ENCODE results near the gene C19orf85. TPM values are rescaled to one million over a fixed set of nuclear protein-coding genes. Genes with fewer than 3 reads are reported as not detected.

Gene C19orf85
- total and polyA plus RNA-seq, 2 experiments from 2014 or later = 1.7 to 3.4 TPM

DNA sequence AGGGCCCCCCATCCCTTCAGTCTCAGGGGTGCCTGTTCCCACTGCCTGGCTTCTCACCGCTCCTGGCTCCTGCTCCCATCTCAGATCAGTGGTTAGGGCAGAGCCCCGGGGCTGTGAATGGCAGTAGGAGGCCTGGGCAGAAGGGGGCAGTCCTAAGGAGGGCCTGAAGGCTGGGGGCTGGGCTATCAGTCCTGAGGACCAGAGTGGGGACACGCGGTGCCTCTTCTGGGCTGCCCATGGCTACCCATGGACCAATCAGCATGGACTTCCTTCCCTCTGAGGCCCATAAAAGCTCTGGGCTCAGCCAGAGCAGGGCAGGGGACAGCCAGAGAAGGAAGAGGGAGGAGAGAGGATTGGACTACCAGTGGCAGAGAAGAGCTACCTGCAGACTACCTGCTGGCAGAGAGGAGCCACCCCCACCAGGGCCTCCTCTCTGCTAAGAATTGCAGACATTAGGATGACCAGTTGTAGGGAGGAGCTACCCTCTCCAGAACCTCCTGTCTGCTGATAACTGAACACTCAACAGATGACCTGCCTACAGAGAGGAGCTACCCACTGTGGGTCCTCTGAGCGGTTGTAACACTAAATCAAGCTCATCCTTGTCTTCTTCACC, 44.8 kb downstream of the C19orf85 start (continued):
- TF ChIP-seq, protein P1, sequence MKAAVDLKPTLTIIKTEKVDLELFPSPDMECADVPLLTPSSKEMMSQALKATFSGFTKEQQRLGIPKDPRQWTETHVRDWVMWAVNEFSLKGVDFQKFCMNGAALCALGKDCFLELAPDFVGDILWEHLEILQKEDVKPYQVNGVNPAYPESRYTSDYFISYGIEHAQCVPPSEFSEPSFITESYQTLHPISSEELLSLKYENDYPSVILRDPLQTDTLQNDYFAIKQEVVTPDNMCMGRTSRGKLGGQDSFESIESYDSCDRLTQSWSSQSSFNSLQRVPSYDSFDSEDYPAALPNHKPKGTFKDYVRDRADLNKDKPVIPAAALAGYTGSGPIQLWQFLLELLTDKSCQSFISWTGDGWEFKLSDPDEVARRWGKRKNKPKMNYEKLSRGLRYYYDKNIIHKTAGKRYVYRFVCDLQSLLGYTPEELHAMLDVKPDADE (IDR thresholded peaks at IDR 0.05) = no peak
- TF ChIP-seq NANOG (IDR thresholded peaks at IDR 0.05; ENCODE audit: borderline replicate concordance) = no peak

DNA sequence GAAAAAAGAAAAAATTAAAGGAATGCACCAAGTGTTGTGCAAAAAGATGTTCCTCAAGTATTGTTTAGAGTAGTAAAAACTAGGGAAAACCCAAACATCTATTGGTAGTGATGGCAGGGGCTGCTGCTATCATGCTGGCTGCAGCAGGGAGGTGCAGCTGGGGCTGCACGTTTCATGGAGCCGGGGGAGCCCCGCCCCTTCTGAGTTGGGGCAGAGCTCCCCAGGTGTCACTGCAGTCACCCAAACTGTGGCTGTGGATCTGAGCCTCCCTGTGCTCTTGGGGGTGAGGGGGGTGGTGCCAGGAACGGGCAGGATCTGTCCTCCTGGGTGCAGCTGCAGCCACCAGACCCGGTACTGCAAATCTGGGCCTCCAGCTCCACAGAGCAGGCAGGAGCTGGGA, 45.4 kb downstream of the C19orf85 start:
- Mint-ChIP-seq H3K27me3 (ENCODE audit: insufficient read depth, low read depth, poor library complexity) (peaks cover 19% of the 10 kb centered on the region), H3K4me3 (no peak overlapping the region)
- no peak for TF ChIP-seq EZH2 (IDR thresholded peaks at IDR 0.05; ENCODE audit: low read depth, unreplicated experiment)
- TF ChIP-seq POLR2AphosphoS5 (IDR thresholded peaks at IDR 0.05; ENCODE audit: low read depth) = no peak
- TF ChIP-seq, protein P2, sequence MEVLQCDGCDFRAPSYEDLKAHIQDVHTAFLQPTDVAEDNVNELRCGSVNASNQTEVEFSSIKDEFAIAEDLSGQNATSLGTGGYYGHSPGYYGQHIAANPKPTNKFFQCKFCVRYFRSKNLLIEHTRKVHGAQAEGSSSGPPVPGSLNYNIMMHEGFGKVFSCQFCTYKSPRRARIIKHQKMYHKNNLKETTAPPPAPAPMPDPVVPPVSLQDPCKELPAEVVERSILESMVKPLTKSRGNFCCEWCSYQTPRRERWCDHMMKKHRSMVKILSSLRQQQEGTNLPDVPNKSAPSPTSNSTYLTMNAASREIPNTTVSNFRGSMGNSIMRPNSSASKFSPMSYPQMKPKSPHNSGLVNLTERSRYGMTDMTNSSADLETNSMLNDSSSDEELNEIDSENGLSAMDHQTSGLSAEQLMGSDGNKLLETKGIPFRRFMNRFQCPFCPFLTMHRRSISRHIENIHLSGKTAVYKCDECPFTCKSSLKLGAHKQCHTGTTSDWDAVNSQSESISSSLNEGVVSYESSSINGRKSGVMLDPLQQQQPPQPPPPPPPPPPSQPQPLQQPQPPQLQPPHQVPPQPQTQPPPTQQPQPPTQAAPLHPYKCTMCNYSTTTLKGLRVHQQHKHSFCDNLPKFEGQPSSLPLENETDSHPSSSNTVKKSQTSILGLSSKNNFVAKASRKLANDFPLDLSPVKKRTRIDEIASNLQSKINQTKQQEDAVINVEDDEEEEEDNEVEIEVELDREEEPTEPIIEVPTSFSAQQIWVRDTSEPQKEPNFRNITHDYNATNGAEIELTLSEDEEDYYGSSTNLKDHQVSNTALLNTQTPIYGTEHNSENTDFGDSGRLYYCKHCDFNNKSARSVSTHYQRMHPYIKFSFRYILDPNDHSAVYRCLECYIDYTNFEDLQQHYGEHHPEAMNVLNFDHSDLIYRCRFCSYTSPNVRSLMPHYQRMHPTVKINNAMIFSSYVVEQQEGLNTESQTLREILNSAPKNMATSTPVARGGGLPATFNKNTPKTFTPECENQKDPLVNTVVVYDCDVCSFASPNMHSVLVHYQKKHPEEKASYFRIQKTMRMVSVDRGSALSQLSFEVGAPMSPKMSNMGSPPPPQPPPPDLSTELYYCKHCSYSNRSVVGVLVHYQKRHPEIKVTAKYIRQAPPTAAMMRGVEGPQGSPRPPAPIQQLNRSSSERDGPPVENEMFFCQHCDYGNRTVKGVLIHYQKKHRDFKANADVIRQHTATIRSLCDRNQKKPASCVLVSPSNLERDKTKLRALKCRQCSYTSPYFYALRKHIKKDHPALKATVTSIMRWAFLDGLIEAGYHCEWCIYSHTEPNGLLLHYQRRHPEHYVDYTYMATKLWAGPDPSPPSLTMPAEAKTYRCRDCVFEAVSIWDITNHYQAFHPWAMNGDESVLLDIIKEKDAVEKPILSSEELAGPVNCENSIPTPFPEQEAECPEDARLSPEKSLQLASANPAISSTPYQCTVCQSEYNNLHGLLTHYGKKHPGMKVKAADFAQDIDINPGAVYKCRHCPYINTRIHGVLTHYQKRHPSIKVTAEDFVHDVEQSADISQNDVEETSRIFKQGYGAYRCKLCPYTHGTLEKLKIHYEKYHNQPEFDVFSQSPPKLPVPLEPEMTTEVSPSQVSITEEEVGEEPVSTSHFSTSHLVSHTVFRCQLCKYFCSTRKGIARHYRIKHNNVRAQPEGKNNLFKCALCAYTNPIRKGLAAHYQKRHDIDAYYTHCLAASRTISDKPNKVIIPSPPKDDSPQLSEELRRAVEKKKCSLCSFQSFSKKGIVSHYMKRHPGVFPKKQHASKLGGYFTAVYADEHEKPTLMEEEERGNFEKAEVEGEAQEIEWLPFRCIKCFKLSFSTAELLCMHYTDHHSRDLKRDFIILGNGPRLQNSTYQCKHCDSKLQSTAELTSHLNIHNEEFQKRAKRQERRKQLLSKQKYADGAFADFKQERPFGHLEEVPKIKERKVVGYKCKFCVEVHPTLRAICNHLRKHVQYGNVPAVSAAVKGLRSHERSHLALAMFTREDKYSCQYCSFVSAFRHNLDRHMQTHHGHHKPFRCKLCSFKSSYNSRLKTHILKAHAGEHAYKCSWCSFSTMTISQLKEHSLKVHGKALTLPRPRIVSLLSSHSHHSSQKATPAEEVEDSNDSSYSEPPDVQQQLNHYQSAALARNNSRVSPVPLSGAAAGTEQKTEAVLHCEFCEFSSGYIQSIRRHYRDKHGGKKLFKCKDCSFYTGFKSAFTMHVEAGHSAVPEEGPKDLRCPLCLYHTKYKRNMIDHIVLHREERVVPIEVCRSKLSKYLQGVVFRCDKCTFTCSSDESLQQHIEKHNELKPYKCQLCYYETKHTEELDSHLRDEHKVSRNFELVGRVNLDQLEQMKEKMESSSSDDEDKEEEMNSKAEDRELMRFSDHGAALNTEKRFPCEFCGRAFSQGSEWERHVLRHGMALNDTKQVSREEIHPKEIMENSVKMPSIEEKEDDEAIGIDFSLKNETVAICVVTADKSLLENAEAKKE (CRISPR knock-in tag; IDR thresholded peaks at IDR 0.05) = no peak
- TF ChIP-seq, protein P3, sequence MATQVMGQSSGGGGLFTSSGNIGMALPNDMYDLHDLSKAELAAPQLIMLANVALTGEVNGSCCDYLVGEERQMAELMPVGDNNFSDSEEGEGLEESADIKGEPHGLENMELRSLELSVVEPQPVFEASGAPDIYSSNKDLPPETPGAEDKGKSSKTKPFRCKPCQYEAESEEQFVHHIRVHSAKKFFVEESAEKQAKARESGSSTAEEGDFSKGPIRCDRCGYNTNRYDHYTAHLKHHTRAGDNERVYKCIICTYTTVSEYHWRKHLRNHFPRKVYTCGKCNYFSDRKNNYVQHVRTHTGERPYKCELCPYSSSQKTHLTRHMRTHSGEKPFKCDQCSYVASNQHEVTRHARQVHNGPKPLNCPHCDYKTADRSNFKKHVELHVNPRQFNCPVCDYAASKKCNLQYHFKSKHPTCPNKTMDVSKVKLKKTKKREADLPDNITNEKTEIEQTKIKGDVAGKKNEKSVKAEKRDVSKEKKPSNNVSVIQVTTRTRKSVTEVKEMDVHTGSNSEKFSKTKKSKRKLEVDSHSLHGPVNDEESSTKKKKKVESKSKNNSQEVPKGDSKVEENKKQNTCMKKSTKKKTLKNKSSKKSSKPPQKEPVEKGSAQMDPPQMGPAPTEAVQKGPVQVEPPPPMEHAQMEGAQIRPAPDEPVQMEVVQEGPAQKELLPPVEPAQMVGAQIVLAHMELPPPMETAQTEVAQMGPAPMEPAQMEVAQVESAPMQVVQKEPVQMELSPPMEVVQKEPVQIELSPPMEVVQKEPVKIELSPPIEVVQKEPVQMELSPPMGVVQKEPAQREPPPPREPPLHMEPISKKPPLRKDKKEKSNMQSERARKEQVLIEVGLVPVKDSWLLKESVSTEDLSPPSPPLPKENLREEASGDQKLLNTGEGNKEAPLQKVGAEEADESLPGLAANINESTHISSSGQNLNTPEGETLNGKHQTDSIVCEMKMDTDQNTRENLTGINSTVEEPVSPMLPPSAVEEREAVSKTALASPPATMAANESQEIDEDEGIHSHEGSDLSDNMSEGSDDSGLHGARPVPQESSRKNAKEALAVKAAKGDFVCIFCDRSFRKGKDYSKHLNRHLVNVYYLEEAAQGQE (IDR thresholded peaks at IDR 0.05; ENCODE audit: unreplicated experiment) = no peak
- TF ChIP-seq, protein P4, sequence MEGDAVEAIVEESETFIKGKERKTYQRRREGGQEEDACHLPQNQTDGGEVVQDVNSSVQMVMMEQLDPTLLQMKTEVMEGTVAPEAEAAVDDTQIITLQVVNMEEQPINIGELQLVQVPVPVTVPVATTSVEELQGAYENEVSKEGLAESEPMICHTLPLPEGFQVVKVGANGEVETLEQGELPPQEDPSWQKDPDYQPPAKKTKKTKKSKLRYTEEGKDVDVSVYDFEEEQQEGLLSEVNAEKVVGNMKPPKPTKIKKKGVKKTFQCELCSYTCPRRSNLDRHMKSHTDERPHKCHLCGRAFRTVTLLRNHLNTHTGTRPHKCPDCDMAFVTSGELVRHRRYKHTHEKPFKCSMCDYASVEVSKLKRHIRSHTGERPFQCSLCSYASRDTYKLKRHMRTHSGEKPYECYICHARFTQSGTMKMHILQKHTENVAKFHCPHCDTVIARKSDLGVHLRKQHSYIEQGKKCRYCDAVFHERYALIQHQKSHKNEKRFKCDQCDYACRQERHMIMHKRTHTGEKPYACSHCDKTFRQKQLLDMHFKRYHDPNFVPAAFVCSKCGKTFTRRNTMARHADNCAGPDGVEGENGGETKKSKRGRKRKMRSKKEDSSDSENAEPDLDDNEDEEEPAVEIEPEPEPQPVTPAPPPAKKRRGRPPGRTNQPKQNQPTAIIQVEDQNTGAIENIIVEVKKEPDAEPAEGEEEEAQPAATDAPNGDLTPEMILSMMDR (conservative IDR thresholded peaks at IDR 0.05; ENCODE audit: low read depth in 2 of 2) = no peak
- no peak for TF ChIP-seq ZNF331 (CRISPR knock-in tag; IDR thresholded peaks at IDR 0.05; ENCODE audit: low read depth)
- TF ChIP-seq EZH2phosphoT487 (IDR thresholded peaks at IDR 0.05; ENCODE audit: unreplicated experiment) = no peak
- no peak for TF ChIP-seq ZNF114 (CRISPR knock-in tag; IDR thresholded peaks at IDR 0.05)
- TF ChIP-seq NANOG (IDR thresholded peaks at IDR 0.05; ENCODE audit: borderline replicate concordance) = no peak
- no peak for TF ChIP-seq CREB1 (CRISPR knock-in tag; IDR thresholded peaks at IDR 0.05; ENCODE audit: low read depth)

More for the DNA sequence above, 45.4 kb downstream of the C19orf85 start:
- Histone ChIP-seq H3K79me2 (replicated peaks; ENCODE audit: insufficient read depth) (no peaks in the 10 kb centered on the region), H3K27ac (ENCODE audit: low read depth) (no peak overlapping the region), H3F3A (replicated peaks; ENCODE audit: low read depth) (no peaks in the 10 kb centered on the region), H4K20me1 (replicated peaks; ENCODE audit: insufficient read depth) (no peaks in the 10 kb centered on the region), H3K36me3 (ENCODE audit: insufficient read depth) (no peaks in the 10 kb centered on the region), H3K4me3 (no peak overlapping the region), H2AFZ (no peak overlapping the region), H3K9me2 (ENCODE audit: insufficient read depth) (no peaks in the 10 kb centered on the region), H3K4me1 (ENCODE audit: insufficient read depth) (no peaks in the 10 kb centered on the region), H3K4me2 (no peak overlapping the region), H3K27me3 (ENCODE audit: insufficient read depth) (peaks cover 7% of the 10 kb centered on the region; the same call in 1 of the 2 replicates)
- H3K36me3 Mint-ChIP-seq (ENCODE audit: low read depth) = no peaks in the 10 kb centered on the region; the same call in 2 of the 3 replicates
- H3K4me1 Mint-ChIP-seq = peaks cover 2% of the 10 kb centered on the region; the same call in 2 of the 3 replicates
- peaks cover 14% of the 10 kb centered on the region for H3K9me3 Mint-ChIP-seq
- DNase-seq (ENCODE audit: low spot score) (no peak), ATAC-seq (no peak)
- H3K27ac Mint-ChIP-seq = no peak overlapping the region
